RWPE1 (cell line): ENCODE results near the gene TBRG4.
A peak's percentile ranks its signal among the peaks of the same experiment; 100 is the strongest.

Experiments
- CTCF ChIA-PET: fragments of 350-600 bp; sonication (Branson Sonifier 250); formaldehyde crosslinking; extraction: SDS; loops from one replicate; lab custom pipeline; 2021; lab: Yijun Ruan, JAX
- POLR2A ChIA-PET: fragments of 400-600 bp; formaldehyde crosslinking; extraction: SDS; loops from one replicate; lab custom pipeline; 2020; ENCODE audit warnings: antibody characterized with exemption; ENCODE audit not compliant: low non-redundant PET; lab: Yijun Ruan, JAX
- DNase-seq: peaks from one replicate; pipeline ENCODE4 v3.0.0; 2012; ENCODE audit warnings: low spot score
- H3K27ac ChIP-seq: fragments of 450-650 bp; 2 replicates; pipeline ENCODE4 v1.5.1; 2017
- CTCF ChIP-seq: fragments of 450-650 bp; conservative IDR thresholded peaks from 2 replicates; pipeline ENCODE4 v1.5.1; 2017; ENCODE audit warnings: low read depth, mild to moderate bottlenecking

Gene TBRG4

DNA sequence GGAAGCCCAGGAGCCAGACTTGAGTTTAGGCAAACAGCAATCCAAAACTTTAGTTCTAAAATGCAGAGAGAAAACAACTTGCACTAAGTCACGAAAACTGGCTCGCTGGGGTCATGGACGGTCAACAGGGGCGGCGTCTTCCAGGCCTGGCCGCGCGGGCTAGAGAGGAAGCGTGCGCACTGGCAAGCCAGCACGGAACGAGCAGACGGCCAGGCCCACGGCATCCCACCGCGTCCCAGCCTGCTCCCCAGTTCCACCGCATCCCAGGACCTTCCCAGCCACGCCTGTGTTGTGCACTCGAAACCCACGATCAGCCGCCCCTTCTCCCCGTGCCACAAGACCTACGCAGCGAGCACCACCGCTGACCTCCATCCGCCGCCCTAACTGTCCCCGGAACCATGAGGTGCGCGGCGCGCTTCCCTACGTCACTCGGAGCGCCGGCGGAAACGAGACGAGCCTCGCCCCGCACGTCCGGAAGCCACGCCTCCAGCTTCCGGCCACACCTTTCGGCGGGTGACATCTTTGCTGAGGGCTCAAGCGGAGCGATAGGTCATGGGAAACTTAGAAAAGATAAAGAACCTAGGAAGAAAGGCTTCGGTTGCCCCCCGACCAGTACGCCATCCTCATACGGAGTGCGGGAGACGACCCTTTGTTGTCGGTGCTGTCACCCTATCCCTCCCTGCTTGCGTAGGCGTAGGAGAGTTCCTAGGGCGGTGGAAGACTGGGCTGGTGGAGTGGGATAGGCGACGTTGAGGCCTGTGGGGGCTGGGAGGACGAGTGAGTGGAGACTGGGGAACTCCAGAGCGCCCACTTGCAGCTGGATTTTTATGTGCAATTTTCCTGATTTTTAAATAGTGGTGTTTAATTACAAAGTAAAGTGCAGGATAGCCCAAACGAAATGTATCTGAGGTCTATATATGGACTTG is at the start of gene TBRG4:
TSS of gene TBRG4 (minus strand) at position 400 of the 926 bp plus-strand sequence. CDS start 2,460 bp downstream, outside the sequence.
- ChIA-PET POLR2A (interaction anchor here (0.5 to 1.3 kb wide), 5 partner anchors 9 to 246 kb away, joined by 3 to 6 read pairs (median 3); no protein-coding TSS in a partner anchor), CTCF (interaction anchor here (0.6 to 1.2 kb wide), 3 partner anchors 25 to 138 kb away, joined by 3 to 4 read pairs (median 3); no protein-coding TSS in a partner anchor)
- DNase-seq, result peak; percentile 93
- TF ChIP-seq CTCF, result no peak; the same call in 1 of the 2 replicates
- H3K27ac ChIP-seq, result peak within 1 kb of the TSS; percentile 93

DNA sequence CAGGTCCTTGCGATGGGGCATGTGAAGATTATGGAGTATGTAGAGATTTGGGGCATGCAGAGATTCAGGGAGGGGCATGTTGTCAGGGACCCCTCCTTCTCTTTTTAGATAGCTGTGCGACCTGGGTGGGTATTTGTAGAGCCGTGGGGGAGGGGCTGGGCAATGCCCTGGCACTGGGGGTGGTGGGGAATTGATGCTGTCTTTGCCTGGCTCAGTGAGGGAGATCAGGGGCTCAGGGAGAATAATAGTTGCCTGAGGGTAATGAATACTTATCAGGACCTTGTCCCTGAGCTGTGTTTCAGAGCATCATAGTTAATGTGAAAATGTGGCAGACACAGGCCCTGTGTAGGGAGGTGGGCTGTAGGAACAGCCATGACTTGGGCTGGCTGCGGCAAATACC is 49.6 kb upstream of the TBRG4 start:
- no peak for DNase-seq
- H3K27ac ChIP-seq, result no peak overlapping the region
- CTCF ChIA-PET, result interaction anchor here (0.8 kb wide), 1 partner anchor 503 kb away, joined by 4 read pairs; no protein-coding TSS in a partner anchor
- TF ChIP-seq CTCF, result no peak
- POLR2A ChIA-PET, result no interaction called here

GRCh38 chr7:45160417-45160881 is 49.0 kb upstream of the TBRG4 start:
- TF ChIP-seq CTCF, result no peak
- no peak overlapping the region for H3K27ac ChIP-seq
- ChIA-PET POLR2A (no interaction called here), CTCF (no interaction called here)
- no peak for DNase-seq

GRCh38 chr7:45159296-45159695 is 47.8 kb upstream of the TBRG4 start:
- H3K27ac ChIP-seq, result no peak overlapping the region
- no peak for DNase-seq
- ChIA-PET POLR2A (no interaction called here), CTCF (no interaction called here)
- no peak for TF ChIP-seq CTCF

GRCh38 chr7:45158471-45158870 is 47.0 kb upstream of the TBRG4 start:
- CTCF ChIA-PET, result interaction anchor here (4.0 kb wide), 1 partner anchor 102 kb away, joined by 24 read pairs; no protein-coding TSS in a partner anchor
- POLR2A ChIA-PET, result no interaction called here
- no peak for TF ChIP-seq CTCF
- no peak for DNase-seq
- H3K27ac ChIP-seq, result no peak overlapping the region

DNA sequence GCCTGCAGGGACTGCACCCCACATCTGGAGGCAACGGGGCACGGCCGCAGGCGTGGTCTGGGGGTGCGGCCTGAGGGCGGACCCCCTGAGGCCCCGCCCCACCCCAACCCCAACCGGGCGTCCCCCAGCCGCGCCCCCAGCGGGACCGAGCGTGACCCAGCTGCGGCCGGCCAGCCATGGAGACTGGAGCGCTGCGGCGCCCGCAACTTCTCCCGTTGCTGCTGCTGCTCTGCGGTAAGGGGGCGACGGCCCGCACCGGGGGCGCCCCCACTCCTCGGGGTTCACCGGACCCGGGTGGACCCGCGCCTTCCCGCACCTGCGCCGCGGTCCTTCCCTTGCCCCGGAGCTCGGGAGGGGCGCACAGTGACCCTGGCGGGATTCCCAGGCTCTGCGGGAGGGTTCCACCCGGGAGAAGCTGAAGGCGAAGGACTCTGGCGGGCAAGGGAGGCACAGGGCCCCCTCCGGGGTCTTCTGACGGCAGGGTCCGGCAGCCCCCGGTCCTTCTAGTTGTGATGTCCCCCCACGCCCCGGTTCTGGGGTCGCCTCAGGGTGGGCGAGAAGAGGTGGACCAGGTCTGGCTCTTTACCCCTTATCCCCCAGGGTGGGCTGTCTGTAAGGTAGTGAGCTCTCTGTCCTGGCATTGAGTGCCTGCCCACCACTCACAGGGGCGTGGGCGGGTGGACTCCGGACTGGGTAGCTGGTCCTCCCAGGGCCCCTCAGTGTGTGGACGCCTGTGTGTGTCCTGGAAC is 46.3 kb upstream of the TBRG4 start, which contains the start of gene RAMP3:
TSS of gene RAMP3 (plus strand) at position 139 of the 749 bp plus-strand sequence. CDS start at position 177, 38 bp downstream.
- H3K27ac ChIP-seq, result no peak within 1 kb of the TSS
- ChIA-PET POLR2A (no interaction called here), CTCF (interaction anchor here (4.0 kb wide), 1 partner anchor 103 kb away, joined by 24 read pairs; no protein-coding TSS in a partner anchor)
- DNase-seq, result no peak
- no peak for TF ChIP-seq CTCF
